T47D (cell line): ENCODE data around the gene PHB1.

ENCODE experiments used
- DNase-seq, 2 experiments: peaks; one replicate each; pipeline versions ENCODE4 v3.0.0 to v3.0.0-alpha.2; 2011 to 2012; ENCODE audit warnings: low read depth in 1 of 2, low spot score in 1 of 2
- JUND ChIP-seq: IDR thresholded peaks from 2 replicates; pipeline ENCODE4 v1.6.1; 2012; ENCODE audit warnings: low read depth
- in situ Hi-C: cut with HindIII; loops from 2 replicates; pipeline ENCODE4 v1.10.0; 2016; ENCODE audit warnings: low sequenced_read_pairs, low pct_unique_long_range_greater_than_20kb

Gene PHB1

GRCh38 chr17:49359990-49360795, 54.5 kb downstream of the PHB1 start:
- in situ Hi-C loops, result no loop called here
- no peak for TF ChIP-seq JUND
- DNase-seq, result no peak

- in situ Hi-C loops, result no loop called here
- no peak for DNase-seq
- TF ChIP-seq JUND, result no peak
These were observed 55.9 kb downstream of the PHB1 start for GRCh38 chr17:49358641-49359247.

- DNase-seq, result no peak
- in situ Hi-C loops, result no loop called here
- TF ChIP-seq JUND, result no peak
These were observed 57.2 kb downstream of the PHB1 start for GRCh38 chr17:49357516-49357915.

- in situ Hi-C loops, result no loop called here
- DNase-seq, result no peak
- TF ChIP-seq JUND, result no peak
These were observed 58.4 kb downstream of the PHB1 start for GRCh38 chr17:49356320-49356719.
